T follicular helper cell (primary cell): Measurements from ENCODE around the gene PTOV1.

Experiments
- DNase-seq: peaks from one replicate; pipeline ENCODE4 v3.0.0-alpha.2; 2020; ENCODE audit warnings: low read depth
- total RNA-seq, 2 experiments: gene quantifications; one replicate each; lab custom pipeline; 2026; lab: John Stamatoyannopoulos, UW

PTOV1 gene
- total RNA-seq = 42.8 to 82.3 reads per million in 2 experiments

DNA sequence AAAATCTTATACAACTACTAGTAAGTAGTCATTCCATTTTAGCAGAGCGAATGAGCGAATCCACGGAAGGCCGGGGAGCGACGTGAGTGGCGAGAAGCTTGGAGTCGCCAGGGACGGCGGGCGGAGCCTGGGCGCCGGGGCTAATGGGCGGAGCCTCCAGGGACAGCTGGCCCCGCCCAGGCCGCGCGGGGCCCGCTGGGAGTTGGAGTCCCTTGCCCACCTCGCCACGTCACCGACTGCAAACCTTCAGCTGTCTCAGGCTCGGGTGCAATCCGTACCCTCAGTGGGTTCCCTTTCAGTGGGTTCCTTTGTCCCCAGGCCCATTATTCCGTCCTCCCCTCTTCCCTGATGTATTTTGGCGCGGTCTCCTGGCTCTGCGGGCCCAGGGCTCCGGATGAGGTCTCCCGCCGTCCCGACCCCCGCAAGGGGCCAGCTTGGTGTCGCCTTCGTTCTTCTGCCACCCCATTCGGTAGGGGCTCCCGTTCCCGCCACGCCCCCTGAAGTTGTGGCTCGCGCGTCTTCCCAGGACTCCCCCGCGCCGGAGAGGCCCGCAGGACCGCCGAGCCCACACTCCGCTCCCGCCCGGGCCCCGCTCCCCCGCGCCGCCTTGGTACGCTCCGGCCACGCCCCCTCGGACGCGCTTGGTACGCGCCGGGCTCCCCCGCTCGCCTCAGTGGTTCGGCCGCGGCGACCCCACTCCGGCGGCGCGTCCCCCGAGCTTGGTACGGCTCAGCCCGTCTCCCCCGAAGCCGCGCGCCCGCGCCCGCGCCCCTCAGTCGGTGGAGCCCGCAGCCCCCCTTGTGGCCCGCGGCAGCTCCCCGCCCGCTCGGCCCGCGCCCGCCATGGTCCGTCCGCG, at the start of gene PTOV1:
PTOV1 (plus strand) TSS at position 673 of the 856 bp plus-strand sequence.
- peak; percentile 80 for DNase-seq

DNA sequence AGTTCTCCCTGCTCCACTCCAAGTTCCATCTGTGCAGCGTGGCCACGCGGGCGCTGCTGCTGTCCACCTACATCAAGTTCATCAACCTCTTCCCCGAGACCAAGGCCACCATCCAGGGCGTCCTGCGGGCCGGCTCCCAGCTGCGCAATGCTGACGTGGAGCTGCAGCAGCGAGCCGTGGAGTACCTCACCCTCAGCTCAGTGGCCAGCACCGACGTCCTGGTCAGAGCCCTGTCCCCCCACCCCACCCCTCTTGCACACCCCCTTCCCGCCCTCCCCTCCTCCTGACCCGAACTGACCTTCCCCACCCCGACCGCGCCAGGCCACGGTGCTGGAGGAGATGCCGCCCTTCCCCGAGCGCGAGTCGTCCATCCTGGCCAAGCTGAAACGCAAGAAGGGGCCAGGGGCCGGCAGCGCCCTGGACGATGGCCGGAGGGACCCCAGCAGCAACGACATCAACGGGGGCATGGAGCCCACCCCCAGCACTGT, 49.5 kb upstream of the PTOV1 start:
- DNase-seq = no peak

DNA sequence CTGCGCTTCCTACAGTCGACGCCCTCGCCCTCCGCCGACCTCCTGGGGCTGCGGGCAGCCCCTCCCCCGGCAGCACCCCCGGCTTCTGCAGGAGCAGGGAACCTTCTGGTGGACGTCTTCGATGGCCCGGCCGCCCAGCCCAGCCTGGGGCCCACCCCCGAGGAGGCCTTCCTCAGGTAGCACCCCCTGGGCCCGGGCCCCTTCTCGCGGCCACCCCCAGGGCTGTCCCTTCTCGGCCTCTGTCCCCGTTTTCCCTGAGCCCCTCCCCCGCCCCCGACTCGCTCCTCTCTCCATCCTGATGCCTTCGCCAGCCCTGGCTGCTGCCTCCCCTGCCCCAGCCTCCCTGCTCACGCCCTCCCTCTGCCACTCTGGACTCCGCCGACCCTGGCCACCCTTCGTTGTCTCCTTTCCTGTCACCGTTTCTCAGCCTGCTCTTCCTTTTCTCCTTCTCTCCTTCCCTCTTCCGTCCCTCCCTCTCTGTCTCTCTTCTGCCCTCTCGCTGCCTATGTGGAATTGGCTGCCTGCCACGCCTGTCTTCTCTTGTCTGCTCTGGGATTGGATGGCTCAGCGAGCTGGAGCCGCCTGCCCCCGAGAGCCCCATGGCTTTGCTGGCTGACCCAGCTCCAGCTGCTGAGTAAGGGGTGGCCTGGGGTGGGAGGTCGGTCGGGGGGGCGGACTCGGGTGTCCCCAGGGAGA, 48.8 kb upstream of the PTOV1 start:
- no peak for DNase-seq

DNA sequence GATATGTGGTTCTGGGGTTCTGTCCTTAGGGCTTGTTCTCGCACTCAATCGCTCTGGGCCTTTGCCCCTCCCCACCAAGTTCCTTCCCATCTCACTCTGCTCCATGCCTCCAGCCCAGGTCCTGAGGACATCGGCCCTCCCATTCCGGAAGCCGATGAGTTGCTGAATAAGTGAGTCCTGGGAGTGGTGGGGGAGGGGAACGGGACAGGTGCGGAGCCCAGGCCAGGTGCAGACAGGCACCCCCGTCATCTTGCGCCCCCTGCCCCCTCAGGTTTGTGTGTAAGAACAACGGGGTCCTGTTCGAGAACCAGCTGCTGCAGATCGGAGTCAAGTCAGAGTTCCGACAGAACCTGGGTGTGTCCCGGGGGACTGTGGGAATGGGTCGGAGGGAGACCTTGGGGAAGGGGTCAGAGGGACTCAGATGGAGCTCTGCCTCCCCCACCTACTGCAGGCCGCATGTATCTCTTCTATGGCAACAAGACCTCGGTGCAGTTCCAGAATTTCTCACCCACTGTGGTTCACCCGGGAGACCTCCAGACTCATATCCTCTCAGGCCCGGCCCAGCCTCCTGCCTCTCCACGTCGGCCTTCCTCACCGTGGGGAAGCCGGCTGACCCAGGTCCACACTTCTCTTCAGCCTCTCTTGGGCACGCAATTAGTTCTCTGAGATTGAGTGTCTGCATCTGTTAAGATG, 48.0 kb upstream of the PTOV1 start:
- no peak for DNase-seq

DNA sequence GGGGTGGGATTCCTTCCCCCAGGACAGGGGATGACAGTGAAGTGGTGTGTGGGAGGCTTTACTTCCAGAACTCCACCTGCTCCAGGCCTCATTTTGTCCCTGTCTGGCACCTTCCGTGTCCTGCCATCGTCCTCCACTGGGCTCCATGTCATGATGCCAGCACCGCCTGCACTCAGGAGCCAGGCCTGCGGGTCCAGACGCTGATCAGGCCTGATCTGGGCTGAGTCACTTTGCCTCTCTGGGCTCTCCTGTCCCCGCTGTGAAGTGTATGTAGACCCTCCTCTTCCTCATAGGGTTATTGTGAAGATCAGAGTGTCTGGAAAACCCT, 47.5 kb upstream of the PTOV1 start:
- no peak for DNase-seq

DNA sequence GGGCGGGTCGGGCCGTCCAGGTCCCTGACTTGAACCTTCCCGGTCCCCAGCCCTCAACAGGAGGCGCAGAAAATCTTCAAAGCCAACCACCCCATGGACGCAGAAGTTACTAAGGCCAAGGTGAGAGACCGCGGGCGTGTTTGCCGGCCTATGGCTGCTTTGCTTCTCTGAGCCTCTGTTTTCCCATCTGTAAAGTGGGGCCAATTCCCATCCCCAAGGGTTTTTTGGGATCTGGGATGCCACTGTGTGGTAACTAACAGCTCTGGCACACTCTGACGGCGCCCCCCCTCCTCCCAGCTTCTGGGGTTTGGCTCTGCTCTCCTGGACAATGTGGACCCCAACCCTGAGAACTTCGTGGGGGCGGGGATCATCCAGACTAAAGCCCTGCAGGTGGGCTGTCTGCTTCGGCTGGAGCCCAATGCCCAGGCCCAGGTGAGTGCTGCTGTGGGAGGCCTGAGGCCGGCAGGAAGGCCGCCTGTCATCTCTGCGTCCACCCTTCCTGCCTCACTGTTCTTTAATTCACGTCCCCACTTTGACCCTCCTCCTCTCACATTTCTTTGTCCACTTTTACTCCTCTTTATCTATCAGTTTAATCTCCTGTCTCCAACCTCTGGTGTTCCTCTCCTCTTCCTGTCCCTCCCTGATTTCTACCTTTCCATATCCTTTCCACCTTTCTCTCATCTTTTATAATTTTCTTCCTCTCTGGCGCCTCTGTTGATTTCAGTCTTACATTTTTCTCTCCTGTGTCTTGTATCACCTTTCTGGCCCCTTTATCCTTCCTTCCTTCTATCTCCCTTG, 44.9 kb upstream of the PTOV1 start:
- DNase-seq = no peak

DNA sequence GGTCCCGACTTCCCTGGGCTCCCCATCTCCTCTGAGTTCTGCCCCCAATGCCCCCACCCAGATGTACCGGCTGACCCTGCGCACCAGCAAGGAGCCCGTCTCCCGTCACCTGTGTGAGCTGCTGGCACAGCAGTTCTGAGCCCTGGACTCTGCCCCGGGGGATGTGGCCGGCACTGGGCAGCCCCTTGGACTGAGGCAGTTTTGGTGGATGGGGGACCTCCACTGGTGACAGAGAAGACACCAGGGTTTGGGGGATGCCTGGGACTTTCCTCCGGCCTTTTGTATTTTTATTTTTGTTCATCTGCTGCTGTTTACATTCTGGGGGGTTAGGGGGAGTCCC, 44.4 kb upstream of the PTOV1 start:
- DNase-seq = no peak

DNA sequence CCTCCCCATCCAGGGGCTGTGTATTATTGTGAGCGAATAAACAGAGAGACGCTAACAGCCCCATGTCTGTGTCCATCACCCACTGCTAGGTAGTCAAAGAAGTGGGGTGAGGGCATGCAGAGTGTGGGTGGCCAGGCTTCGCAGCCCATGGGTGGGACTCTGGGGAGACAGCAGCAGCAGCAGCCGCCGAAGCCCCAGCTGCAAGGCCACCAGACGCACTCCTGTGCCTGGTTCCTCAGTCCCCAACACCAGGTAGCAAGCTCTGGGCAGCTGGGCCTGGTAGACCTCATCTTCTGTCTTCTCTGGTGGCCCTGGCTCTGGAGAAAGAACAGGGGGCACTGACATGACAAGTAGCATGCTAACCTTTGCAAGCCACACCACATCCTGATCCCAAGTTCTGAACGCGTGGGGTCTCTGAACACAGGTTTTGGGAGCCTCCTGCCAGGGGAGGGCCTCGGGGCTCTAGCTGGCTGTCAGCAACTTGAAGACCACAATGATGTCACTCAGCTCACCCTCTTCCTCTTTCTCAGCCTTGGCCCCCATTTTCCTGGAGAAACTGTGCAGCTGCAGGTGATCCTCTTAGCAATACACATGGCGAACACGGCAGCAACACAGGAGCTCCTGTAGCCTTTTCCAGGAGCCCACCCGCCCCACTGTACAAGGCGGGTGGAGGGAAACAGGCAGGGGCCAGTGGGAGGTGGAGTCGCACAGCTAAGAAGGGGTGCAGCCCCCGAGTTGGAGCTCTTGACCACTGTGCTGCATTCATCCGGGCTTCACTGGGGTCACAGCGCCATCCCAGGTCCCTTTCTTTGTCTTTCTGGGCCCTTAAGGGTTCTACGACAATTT, 43.7 kb upstream of the PTOV1 start:
- no peak for DNase-seq

DNA sequence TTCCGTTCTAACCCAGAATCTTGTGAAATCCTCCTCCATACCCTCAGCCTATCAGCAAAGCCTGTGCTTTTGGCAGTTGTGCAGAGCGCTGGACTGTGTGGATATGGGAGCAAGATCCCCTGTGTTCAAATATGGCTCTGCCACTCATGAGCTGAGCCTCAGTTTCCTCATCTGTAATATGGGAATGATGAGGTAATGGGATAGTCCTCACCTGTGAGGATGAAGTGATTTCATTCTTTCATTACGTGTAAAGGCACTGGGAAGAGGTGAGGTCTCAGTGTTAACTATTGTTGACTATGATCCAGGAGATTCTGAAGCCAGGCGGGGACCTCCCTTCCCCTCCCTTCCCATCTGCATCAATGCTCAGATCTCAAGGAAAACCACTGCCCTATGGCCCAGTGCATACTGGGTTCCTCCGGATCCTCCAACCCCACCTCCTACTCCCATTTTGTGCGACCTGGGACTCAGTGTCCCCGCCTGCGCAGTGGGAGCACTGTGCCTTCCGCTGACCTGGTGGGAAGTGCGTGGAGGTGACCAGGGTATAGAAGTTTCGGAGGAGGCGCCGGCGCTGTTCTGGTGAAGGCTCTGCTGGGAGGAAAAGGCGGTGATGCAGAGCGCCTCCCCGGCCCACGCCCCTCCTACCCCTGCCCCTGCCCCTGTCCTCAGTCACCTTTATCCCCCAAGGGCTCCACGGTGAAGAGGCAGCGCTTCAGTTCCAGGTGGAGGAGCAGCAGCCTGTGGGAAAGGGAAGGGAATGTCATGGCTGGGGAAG, 42.9 kb upstream of the PTOV1 start:
- no peak for DNase-seq

DNA sequence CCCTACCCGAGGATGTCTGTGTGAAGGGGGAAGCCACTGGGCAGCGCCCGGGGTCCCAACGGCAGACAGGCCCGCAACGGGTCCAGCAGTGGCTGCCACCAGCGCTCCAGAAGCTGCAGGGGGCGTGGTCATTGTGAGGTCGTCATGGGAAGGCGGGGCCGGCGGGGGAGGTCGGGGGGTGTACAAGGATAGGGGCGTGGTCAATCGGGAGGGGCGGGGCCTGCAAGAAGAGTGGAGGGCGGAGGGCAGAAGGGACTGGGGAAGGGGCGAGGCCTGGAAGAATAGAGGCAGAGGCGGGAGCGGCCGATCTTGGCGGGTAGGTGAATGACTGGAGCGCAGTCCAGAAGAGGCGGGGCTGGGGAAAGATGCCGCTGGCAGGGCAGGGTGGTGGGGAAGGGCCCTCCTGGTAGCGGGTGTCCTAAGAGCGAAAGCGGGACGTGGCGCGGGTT, 42.2 kb upstream of the PTOV1 start:
- peak; percentile 85 for DNase-seq

DNA sequence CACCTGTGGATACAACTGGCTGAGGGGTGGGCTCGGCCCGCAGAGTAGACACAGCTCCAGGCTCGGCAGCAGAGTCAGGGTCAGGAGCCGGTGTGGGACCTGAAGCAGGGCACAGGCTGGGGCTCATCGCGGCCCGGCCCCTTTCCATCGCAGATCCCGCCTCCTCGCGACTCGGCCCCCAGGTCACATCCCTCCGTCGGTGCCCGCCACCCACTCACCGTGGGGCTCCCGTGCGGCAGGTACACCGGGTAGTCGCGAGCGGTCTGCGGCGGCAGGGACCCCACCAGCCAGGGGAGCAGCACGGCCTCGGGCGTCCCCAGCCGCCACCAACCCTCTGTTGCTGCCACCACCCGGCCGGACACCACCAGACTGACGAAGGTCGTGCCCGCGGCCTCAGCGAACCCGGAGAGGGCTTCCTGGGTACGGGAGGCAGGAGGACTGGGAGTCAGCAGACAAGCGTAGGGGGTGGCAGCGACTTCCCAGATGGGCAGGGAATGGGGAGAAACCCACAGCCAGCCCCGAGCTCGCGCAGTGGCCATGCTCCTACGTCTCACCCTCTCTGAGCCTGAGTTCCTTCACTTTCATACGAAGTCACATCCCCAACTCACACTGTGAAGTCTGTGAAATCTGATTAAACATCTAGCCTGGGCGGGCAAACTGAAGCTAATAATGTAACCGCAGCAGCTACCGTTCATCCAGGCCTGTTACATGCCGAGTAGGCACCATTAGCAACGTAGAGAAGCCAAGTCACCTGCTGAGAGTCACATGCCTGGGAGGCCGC, 41.6 kb upstream of the PTOV1 start:
- DNase-seq = peak; percentile 42

DNA sequence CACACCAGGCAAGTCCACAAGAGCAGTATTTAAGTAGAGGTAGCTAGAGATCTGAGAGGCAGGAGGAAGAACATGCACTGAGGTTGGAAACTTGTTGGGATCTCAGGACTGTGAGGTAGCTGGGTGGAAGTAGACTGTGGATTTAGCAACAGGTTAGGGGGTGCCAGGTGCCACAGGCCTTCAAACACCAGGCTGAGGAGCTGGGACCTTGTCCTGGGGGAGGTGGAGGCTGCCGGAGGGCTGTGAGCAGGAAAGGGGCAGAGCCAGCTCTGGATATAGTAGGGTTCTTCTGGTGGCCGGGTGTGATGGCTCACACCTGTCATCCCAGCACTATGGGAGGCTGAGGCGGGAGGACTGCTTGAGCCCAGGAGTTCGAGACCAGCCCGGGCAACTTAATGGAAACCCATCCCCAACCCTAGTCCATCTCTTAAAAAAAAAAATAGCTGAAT, 41.0 kb upstream of the PTOV1 start:
- no peak for DNase-seq

DNA sequence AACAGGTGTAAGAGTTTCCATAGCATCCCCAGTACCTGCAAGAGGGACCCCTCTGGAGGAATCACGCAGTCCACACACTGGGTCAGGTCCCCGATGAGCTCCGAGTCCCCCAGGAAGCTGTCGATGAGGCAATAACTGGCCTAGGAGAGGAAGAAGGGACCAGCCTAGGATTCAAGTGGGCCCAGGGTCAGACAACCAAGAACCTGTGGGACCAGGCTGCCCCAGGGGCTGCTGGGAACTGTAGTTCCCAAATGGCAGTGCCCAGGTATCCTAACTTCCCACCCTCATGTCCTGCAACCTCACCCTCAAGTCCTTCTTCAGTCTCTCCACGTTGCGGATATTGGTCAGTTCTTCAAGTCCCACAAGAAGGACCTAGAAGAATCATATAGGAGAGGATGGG, 39.6 kb upstream of the PTOV1 start:
- DNase-seq = no peak

DNA sequence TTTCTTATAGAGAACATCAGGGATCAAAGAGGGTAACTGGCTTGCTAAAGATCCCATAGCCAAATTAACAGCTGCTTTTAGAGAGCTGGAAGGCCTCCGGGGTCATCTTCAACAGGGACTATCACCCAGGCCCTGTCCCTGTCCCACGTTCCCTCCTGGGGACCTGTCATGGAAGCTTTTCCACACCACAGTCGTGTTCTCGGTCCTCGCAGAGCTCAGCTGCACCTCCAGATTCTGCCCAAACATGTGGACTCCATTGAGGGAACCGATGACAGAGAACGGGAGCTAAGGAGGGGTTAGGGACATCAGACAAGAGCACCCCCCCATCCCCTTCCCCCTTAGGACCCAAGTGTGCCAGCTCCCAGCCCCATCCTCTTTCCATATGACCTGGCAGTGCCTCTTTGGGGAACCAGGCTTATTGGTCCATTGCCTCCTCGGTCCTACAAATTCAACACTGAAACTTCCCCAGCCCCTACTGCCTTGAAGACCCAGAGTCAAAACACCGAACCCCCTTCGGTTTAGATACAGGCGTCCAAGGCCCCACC, 38.4 kb upstream of the PTOV1 start:
- DNase-seq = no peak

DNA sequence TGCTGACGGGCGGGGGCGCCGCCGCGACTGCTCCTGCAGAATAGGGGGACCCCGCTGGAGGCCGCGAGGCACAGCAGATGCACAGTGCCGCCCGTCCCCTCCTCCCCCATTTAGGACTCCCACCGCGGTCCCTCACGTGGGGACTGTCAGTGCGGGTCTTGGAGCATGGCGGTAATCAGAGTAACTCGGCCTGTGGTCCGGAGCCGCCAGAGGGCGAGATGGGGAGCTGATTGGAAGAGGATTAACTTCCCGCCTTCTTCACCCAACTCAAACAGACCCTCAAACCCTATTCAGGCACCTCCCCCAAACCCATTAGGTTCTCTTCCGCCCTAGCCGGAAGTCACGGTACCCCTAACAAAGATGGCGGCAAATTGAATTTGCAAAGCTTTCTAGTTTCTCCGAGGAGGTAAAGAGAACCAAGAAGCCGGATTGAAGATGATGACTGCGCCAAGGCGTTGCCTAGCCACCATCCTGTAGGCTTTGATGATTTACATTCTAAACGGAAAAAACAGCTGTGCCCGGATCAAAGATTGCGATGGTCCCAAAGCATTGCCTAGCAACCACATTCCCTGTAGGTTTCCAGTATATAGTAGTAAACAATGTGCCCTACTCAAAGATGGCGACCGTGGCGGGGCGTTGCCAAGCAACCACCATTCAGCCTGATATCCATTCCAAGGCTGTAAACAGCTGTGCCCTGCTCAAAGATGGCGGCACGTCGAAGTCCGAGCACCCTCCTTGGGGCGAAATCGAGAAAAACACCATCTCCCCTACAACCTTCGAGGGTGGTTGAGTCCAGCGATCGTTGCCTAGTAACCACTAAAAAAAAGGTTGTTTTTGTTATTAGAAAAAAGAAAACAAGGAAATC, 37.7 kb upstream of the PTOV1 start, which contains the start of gene FUZ:
FUZ (minus strand) TSS at position 296 of the 865 bp plus-strand sequence; CDS start at position 110, 186 bp downstream.
- DNase-seq = peak; percentile 90

DNA sequence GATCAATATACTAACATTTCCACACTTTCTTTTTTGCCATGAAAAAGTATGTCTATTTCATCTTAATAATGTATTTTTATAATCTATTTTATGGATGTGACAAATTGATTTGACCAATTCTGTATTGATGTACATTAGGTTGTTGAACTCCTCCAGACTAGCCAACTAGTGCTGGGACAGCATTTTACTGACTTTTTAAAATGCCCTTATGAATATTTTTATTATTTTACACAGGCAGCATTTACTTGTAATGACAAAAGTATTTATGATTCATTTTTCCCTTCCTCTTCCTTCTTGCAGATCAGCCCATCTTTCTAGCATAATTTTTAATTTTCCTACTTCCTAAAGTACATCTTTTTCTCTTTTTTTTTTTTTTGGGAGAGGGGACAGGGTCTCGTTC, 36.9 kb upstream of the PTOV1 start:
- no peak for DNase-seq

DNA sequence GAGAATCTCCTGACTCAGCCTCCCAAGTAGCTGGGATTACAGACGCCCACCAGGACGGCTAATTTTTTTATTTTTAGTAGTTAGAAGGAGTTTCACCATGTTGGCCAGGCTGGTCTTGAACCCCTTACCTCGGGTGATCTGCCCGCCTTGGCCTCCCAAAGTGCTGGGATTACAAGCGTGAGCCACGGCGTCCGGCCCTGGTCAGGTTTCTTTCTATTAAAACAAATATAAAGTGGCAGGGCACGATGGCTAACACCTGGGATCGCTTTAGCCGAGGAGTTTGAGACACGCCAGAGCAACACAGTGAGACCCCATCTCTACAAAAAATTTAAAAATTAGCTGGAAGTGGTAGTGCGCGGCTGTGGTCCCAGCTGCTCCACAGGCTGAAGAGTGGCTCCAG, 34.4 kb upstream of the PTOV1 start:
- no peak for DNase-seq
